Measurements from ENCODE around the gene RAB6B.

The RAB6B gene

DNA sequence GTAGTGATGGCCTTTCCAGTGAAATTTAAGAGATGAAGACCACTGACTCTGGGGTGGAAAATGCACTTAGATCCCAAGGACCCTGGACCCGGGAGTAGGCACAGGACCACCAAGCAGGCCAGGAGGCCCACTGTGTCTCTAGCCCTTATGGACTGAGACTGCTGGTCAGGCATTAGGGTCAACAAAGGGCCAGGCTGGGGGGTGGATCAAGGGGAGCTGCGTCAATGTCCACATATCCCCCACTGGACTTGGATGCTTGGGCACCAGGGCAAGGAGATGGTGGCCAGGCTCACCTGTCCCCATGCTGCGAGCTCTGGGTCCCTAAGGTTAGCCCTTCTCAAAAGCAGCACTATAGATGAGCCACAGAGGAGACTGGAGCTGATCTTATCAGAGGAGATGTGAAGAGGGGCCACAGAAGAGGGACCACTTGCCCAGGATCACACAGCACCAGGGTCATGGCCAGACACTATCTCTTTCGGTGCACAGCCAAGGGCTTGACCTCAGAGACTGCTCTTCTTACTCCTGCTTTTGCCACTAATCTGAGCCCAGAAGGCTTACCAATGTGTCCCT lies 14.7 kb downstream of the RAB6B start:
- no peak for DNase-seq

DNA sequence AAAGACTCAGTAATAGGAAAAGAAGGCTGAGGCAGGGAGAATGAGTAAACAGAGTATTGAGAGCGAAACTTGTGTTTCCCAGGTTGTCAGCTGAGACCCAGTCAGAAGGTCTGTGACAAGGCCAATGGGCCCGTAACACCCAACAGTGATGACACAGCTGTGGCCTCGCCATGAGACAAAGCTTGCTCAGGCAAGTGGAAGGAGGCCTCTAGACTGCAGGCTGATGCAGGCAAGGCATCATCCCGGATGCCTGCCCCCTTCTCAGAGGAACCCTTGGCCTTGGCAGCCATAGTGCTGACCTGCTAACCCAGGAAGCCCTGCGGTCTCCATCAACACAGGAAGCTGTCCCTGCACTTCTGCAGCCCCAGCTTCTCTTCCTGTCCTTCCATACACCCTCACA lies 15.4 kb downstream of the RAB6B start:
- no peak for DNase-seq

- no peak for DNase-seq
Observed at GRCh38 chr3:133878518-133878917, 17.2 kb downstream of the RAB6B start.

GRCh38 chr3:133877221-133877620 lies 18.5 kb downstream of the RAB6B start:
- no peak for DNase-seq

DNA sequence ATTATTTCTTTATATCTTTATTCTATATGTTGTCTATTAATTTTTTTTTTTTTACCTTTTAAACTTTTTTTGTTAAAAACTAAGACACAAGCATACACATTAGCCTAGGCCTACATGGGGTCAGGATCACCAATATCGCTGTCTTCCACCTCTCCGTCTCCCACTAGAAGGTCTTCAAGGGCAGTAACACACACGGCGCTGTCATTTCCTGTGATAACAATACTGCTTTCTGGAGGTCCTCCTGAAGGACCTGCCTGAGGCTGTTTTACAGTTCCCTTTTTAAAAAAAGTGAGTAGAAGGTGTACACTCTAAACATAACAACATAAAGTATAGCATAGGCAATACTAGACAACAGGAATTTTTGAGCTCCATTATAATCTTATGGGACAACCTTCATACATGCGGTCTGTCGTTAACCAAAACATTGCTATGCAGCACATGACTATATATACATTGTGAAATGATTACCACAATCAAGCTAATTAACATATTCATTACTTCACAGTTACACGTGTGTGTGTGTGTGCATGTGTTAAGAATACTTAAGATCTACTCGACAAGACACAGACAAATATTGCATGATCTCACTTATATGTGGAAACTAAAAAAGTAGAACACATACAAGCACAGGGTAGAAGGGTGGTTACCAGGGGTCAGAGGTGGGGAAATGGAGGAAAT lies 20.8 kb downstream of the RAB6B start:
- no peak for DNase-seq

DNA sequence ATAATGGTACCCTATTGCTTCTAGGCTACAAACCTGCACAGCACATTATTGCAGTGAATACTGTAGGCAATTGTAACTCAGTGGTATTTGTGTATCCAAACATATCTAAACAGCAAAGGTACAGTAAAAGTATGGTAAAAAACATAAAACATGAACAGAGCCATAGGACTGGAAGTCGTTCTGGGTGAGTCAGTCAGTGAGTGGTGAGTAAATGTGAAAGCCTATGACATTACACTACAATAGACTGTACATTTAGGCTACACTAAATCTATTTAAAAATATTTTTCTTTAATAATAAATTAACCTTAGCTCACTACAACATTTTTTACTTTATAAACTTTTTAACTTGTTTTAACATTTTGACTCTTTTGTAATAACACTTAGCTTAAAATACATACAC lies 21.3 kb downstream of the RAB6B start:
- no peak for DNase-seq

GRCh38 chr3:133872781-133873180 lies 22.9 kb downstream of the RAB6B start:
- DNase-seq: no peak

DNA sequence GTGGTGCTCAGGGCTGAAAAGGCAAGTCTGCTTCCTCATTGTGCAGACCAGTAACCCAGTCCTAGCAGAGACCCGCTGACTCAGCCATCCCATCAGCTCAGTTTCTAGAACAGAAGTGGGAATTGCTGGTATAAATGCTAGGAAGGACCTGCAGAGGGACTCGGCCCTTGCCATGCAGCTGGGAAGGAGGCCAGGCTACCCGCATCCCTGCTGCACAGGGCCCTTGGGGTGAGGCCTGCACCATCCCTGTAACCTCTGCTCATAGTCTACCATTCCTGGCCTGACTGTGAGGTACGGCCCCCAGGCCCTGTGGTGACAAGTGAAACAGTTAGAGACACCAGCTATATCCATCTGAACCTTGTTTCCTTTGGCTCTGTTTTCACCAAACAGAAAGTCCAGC lies 23.5 kb downstream of the RAB6B start:
- DNase-seq: no peak

DNA sequence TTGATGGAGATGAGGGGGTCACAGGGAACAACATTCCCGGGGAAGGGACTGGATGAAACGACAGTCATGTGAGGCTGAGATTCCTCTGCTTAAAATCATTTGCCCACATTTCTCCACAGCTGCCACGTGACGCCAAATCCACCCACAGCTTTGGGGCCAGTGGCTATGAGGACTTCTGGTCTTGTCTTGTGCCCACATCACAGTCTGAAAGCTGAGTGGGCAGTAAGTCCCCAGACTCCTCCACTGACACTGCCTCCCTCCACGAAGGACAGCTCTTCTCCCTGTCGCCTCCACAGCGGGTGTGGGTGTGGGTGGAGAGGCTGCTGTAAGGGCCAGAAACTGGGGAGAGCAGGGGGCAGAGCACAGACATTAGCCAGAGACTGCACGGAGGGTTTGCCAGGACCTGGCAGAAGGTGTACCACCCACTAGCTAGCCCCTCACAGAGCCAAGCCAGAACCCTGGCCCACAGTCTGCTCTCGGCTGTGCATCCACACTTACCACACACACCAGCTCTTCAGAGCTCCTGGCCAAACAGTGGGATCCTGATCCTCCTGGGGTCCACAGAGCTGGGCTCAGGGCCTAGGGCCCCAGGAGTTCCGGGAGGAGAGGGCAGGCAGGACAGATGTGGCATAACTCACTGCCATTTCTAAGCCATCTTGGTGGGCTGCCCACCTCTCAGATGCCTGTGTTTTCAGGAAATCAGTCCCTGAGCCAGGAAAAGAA lies 24.2 kb downstream of the RAB6B start:
- no peak for DNase-seq

- no peak for DNase-seq
Observed at GRCh38 chr3:133870822-133871221, 24.9 kb downstream of the RAB6B start.

DNA sequence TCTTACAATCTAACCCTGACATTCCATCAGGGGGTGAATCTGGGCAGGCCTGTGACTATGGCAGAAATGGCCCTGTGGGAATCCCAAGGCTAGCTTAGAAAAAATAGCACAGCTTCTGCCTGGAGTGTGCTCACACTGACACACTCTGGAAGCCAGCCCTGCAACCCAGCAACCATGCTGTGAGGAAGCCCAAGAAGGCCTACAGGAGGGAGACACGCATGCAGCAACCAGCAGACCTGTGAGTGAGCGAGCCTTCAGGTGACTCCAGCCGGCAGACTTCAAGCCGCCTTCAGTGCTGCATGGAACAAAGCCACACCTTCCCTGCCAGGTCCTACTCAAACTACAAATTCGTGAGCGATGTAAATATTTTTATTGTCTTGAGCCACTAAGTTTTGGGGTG lies 26.1 kb downstream of the RAB6B start:
- no peak for DNase-seq

DNA sequence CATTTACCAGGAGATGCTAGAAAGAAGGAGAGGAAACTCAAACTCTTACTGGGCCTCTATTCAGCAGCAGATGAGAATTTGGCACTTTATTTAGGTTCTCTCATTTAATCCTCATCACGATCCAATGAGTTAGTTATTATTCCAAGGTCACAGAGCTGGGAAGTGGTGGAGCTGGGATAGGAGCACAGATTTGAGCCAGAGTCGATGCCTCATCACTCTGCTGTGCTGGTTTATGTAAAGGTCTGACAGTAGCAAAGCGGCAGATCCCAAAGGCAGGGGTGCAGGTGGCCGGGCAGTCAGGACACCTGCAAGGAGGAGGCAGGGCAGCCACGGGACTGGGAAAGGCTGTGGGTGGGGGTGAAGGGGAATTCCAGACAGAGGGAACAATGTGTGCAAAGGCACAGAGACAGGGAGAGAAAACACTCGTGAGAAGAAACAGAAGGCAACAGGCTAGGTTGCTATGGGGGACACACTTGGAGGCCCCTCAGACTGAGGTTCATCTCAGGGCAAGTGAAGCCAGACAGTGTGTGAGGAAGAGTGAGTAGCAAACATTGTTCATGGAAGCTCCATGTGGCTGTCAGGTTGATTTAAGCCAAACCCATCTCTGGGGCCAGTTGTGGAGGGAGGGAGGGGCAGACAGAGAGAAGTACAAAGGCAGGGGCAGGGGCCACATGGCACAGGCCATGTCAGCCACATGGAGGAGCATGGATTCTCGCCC lies 26.8 kb downstream of the RAB6B start:
- DNase-seq: no peak

DNA sequence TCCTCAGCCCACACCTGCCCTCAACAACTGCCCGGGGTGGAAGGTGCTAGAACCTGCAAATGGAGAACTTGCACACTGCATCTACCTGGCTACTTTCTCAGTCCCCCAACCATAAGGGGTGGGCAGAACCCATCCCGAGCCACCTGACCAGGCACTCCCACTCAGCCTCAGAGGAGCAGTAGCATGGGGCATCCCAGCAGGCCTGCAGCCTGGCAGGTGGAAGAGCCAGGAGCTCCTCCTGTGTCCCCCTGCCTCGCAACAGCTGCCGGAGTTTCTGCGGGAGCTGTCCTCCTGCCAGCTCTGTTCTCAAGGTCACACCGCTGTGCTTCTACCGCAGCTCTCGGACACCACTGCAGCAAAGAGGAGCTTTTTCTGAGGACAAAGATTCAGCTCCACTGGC lies 27.5 kb downstream of the RAB6B start:
- DNase-seq: no peak

- no peak for DNase-seq
Observed at GRCh38 chr3:133866141-133866540, 29.5 kb downstream of the RAB6B start.

DNA sequence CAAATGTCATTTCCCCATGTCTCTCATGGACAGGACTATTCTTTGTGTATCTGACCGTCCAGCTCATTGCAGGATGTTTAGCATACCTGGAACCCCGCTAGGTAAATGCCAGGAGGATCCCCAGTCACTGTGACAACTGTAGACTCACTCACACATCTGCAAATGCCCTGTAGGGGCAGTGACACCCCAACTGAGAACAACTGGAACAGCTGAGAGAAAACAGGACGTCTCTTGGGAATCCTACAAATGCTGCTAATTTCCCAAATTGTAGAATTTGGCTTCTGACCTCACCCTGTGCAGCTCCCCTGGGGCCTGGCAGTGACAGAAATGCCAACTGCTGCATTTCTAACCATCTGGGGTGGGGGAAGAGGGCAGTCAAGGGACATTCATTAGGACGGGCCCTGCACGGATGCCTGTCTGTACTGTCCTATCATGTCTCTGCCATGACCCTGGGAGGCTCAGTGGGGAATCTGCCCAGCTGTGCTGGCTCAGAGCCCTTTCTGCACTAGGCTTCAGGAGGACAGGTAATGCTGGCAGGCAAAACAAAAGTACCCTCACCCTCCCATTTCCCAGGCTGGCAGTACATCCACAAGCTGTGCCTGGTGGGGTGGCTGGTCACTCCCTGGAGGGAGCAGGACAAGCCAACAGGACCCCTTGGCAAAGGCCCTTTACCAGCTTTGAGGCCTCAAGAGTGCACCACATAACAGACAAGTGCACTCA lies 30.4 kb downstream of the RAB6B start:
- no peak for DNase-seq

GRCh38 chr3:133864616-133865015 lies 31.1 kb downstream of the RAB6B start:
- DNase-seq: no peak

DNA sequence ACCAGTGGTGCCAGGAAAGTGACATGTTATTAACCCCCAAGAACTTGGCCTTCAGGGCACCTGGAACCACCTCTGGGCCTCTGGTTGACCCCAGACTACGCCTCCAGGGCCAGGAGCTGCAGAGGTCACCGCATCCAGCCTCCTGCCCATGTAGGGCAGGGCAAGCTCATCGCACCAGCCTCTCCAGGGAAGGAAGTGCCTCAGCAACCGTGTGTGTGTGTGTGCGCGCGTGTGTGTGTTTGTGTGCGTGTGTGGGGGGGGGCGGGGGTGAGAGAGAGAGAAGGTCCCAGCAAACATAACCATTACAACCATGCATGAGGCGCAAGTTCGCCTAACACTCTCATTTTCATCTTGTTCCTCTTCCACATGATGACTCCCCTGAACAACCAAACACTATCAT lies 31.8 kb downstream of the RAB6B start:
- DNase-seq: no peak

GRCh38 chr3:133862161-133862560 lies 33.5 kb downstream of the RAB6B start:
- no peak for DNase-seq

DNA sequence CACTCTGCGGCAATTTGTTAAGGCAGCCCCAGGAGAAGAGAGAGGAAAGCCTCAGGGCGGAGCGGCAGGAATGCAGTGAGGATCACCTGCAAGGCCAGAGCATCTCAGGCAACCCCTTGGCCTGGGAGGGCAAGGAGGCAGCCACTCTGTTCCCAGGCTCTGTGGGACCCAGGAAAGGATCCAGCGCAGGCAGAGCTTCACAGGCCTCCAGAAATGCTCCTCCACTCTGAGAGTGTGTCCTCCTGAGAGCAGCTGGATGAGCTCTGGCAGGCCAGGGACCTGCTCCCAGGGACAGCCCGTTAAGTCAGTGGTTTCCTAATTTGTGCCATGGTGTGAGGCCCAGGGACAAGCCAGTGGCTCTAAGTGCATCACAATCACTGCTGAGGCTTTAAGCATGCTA lies 35.2 kb downstream of the RAB6B start:
- no peak for DNase-seq

DNA sequence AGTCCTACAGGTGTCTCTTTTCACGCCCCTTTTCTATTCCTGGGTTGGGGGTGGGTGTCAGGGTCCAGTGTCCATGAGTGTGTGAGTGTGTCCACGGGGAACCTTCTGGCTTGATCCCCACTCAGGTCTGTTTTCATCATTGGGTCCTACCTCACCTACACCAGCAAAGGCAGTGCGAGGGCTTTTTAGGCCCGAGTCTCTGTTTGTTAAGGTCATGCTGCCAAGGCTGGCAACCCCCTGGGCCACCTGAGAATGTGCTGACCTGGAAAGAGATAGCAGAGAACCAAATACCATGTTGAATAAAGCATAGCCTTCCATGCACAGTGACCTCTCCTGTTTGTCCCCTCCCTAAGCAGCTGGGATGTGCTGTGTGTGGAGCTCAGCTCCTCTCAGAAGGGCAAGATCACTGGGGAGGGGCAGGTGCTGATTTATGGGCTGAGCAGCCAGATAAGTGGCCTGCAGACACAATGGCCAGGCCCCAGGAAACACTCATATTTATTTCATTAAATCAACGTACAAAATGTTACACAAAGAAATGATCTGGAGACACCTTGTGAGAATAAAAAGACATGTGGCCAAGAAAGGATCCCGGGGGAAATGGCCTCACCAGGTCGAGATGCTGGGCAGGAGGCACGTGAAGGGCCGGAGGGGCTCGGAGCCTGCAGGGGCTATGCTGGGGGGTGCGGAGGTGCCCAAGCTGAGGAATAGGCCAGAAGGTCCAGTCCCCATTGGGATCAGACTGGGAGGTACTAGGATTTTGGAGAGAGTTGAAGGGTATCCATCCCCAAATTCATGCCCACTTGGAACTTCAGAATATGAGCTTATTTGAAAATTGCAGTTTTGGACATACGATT lies 36.1 kb downstream of the RAB6B start:
- no peak for DNase-seq

GRCh38 chr3:133857767-133858166 lies 37.9 kb downstream of the RAB6B start:
- no peak for DNase-seq

GRCh38 chr3:133856316-133856715 lies 39.4 kb downstream of the RAB6B start:
- DNase-seq: no peak
